Right lobe of liver (tissue), 6 donors: ENCODE data around the gene CTNNB1. TPM values are rescaled to one million over a fixed set of nuclear protein-coding genes. Genes with fewer than 3 reads are reported as not detected.

Experiments used
- ATAC-seq, 4 donors: fragments of 200-7000 bp; cut with Tn5 transposase; one replicate each; pipeline ENCODE4 v1.9.1; 2020; ENCODE audit warnings: mild to moderate bottlenecking in 4 of 4, moderate library complexity in 4 of 4
- DNase-seq, 3 donors: peaks; one replicate each; pipeline ENCODE4 v3.0.0-alpha.2; 2020
- H3K27ac ChIP-seq, 3 donors: fragments of 200-600 bp; one replicate each; pipeline ENCODE4 v1.8.0; 2022
- H3K27me3 ChIP-seq, 2 donors: fragments of 200-600 bp; one replicate each; pipeline ENCODE4 v1.8.0; 2022
- H3K36me3 ChIP-seq, 4 donors: fragments of 200-600 bp; sonication (generic) in 1 of 4; one replicate each; pipeline versions ENCODE4 v1.5.1 to v1.8.0; 2017 to 2022; ENCODE audit warnings: control low read depth in 1 of 4
- H3K4me1 ChIP-seq, 4 donors: fragments of 200-600 bp; sonication (generic) in 1 of 4; one replicate each; pipeline versions ENCODE4 v1.5.1 to v1.8.0; 2017 to 2022; ENCODE audit warnings: control low read depth in 1 of 4
- H3K4me3 ChIP-seq, 3 donors: fragments of 200-600 bp; one replicate each; pipeline ENCODE4 v1.8.0; 2022
- H3K9me3 ChIP-seq, 4 donors: fragments of 200-600 bp; sonication (generic) in 1 of 4; one replicate each; pipeline versions ENCODE4 v1.5.1 to v1.8.0; 2017 to 2022; ENCODE audit warnings: control low read depth in 1 of 4
- POLR2A ChIP-seq: fragments of 450-650 bp; IDR thresholded peaks from one replicate; pipeline ENCODE4 v1.6.1; 2017; ENCODE audit warnings: antibody characterized with exemption, mild to moderate bottlenecking
- WGBS: methylation state at CpG from one replicate; pipeline ENCODE4 v1.1.6; 2018; ENCODE audit warnings: low coverage, low lambda C conversion rate; ENCODE audit not compliant: insufficient coverage; ENCODE audit errors: missing lambda C conversion rate; 5-methylcytosine and 5-hydroxymethylcytosine counted together
- intact Hi-C, 2 donors: fragments of 100-400 bp; cut with DNase I; formaldehyde crosslinking; loops; one replicate each; pipeline versions ENCODE4 v1.11.2 to v1.14.1; 2022
- total RNA-seq, 6 experiments: library from RNA; depleted of rRNA in 2 of 6; stranded (reverse); fragments of >200 nt in 2 of 6; fragmentation: NEBNext Ultra II Directional in 3 of 6; extraction: Animal tissue kit (Norgen Biotek cat#: 25700) in 3 of 6; gene quantifications; one replicate each; pipeline versions ENCODE4 v1.1.0 to v1.2.4, GENCODE V29; 2016 to 2023
- TF ChIP-seq, protein P1 (sequence below), 4 donors: fragments of 200-600 bp in 3 of 4; fragments of 450-650 bp in 1 of 4; IDR thresholded peaks; one replicate each; pipeline versions ENCODE4 v1.5.1 to v1.8.0; 2016 to 2022; ENCODE audit warnings: antibody characterized with exemption in 4 of 4, mild to moderate bottlenecking in 2 of 4
- donor health status: DM: no; HTN: yes; CAD: no.
- donor health status: DM: no; HTN: no; CAD: no.
- donor health status: DM: no; HTN: no; CAD: no.
- donor health status: DM: no; HTN: yes; CAD: no.
- donor health status: DM: no; HTN: yes; CAD: no.

CTNNB1 gene
- total RNA-seq, 6 experiments from 2014 or later: 107 to 160 (median 138) TPM

- H3K4me3 ChIP-seq: no peak overlapping the region
- TF ChIP-seq, protein P1, sequence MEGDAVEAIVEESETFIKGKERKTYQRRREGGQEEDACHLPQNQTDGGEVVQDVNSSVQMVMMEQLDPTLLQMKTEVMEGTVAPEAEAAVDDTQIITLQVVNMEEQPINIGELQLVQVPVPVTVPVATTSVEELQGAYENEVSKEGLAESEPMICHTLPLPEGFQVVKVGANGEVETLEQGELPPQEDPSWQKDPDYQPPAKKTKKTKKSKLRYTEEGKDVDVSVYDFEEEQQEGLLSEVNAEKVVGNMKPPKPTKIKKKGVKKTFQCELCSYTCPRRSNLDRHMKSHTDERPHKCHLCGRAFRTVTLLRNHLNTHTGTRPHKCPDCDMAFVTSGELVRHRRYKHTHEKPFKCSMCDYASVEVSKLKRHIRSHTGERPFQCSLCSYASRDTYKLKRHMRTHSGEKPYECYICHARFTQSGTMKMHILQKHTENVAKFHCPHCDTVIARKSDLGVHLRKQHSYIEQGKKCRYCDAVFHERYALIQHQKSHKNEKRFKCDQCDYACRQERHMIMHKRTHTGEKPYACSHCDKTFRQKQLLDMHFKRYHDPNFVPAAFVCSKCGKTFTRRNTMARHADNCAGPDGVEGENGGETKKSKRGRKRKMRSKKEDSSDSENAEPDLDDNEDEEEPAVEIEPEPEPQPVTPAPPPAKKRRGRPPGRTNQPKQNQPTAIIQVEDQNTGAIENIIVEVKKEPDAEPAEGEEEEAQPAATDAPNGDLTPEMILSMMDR (IDR thresholded peaks at IDR 0.05): no peak
- no peak for TF ChIP-seq POLR2A
- peak in 3 of 4 donors; percentile 59 to 67 (median 63) for ATAC-seq
- H3K4me1 ChIP-seq: peaks cover 0 to 6% (median 0%) of the 10 kb centered on the region in 4 donors
- H3K36me3 ChIP-seq: no peaks in the 10 kb centered on the region
- no peaks in the 10 kb centered on the region for H3K9me3 ChIP-seq
- H3K27ac ChIP-seq: no peak overlapping the region
- H3K27me3 ChIP-seq: no peaks in the 10 kb centered on the region
- intact Hi-C loops: no loop called here
- WGBS: 73% methylated on average over 4 of the region's 4 CpGs
- no peak for DNase-seq
These were observed 59.0 kb downstream of the CTNNB1 start for GRCh38 chr3:41258239-41258800.

- no peak for ATAC-seq
- DNase-seq: no peak
- Histone ChIP-seq H3K27me3 (no peaks in the 10 kb centered on the region), H3K4me3 (no peak overlapping the region), H3K36me3 (no peaks in the 10 kb centered on the region), H3K9me3 (no peaks in the 10 kb centered on the region), H3K4me1 (peaks cover 0 to 6% (median 0%) of the 10 kb centered on the region in 4 donors), H3K27ac (no peak overlapping the region)
- WGBS: 83% methylated on average over 1 of the region's 1 CpG
- TF ChIP-seq, protein P1 (IDR thresholded peaks at IDR 0.05): no peak
- intact Hi-C loops: no loop called here
These were observed 60.3 kb downstream of the CTNNB1 start for GRCh38 chr3:41259449-41260062.

DNA sequence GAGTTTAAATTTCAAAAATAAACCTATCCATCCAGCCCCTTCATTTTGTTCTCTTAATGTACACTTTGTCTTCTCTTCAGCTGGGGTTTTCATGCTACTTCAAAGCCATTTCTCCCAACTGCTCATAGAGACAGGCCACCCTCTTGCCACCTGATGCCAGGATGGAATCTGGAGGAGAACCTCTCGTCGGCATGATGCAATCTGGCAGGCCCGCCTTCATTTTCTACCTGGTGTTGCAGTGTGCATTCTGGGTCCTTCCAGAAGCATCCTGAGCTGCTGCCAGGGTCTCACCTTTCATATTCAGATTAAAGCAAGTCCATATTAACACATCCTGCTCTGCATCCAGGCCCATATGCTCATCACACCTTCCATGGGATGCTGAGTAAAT is 60.8 kb downstream of the CTNNB1 start:
- H3K4me1 ChIP-seq: peaks cover 0 to 6% (median 0%) of the 10 kb centered on the region in 4 donors
- no peaks in the 10 kb centered on the region for H3K27me3 ChIP-seq
- DNase-seq (no peak), ATAC-seq (no peak)
- no peaks in the 10 kb centered on the region for H3K9me3 ChIP-seq
- WGBS: 87% methylated on average over 3 of the region's 3 CpGs
- H3K4me3 ChIP-seq: no peak overlapping the region
- no peaks in the 10 kb centered on the region for H3K36me3 ChIP-seq
- H3K27ac ChIP-seq: no peak overlapping the region
- no peak for TF ChIP-seq POLR2A
- TF ChIP-seq, protein P1 (IDR thresholded peaks at IDR 0.05): no peak
- intact Hi-C loops: no loop called here

DNA sequence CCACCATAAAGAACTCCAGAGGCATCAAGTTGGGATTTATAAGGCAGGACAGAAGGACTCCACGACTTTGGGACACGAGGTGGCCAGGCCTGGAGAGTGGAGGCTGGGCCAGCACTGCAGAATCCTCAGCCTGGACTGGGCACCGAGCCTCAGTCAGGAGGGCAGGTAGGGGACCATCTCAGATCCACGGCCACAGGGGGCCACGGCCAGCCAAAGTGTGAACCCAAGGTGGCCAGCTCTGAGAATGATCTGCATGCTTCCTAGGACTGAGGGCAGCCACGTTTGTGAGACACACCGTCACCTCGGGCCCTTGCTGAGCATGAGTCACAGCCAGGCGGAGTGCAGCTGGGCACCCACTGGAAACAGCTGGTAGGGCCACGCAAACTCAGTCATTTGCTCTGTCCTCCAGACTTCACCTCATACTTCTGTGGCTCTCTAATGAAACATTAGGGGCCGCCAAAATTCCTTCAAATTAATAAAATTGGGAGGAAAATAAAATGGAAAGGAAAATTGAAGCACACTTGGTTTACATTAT is 65.8 kb downstream of the CTNNB1 start:
- ATAC-seq (peak in 1 of 4 donors; percentile 15), DNase-seq (no peak)
- Histone ChIP-seq H3K27me3 (no peaks in the 10 kb centered on the region), H3K4me3 (no peak overlapping the region), H3K4me1 (no peaks in the 10 kb centered on the region), H3K36me3 (no peaks in the 10 kb centered on the region), H3K9me3 (no peaks in the 10 kb centered on the region), H3K27ac (no peak overlapping the region)
- intact Hi-C loops: no loop called here
- TF ChIP-seq, protein P1 (IDR thresholded peaks at IDR 0.05): no peak
- TF ChIP-seq POLR2A: no peak
- WGBS: 88% methylated on average over 5 of the region's 11 CpGs
